ENCODE results near the gene AFMID. TPM values are rescaled to one million over a fixed set of nuclear protein-coding genes. Genes with fewer than 3 reads are reported as not detected.
"Not testable (repeated sequence)": the region's sequence is repeated elsewhere in the genome, so short reads cannot be mapped to it uniquely, and the experiment has no call there.

Gene AFMID
- total RNA-seq, 1 experiment from 2014 or later = 22.2 TPM

GRCh38 chr17:78231991-78232858, 45.1 kb downstream of the AFMID start:
- intact Hi-C loops (cut with micrococcal nuclease) = no loop called here
- Mint-ChIP-seq H3K27ac (ENCODE audit: low read depth, unreplicated experiment) (no peak overlapping the region), H3K9me3 (ENCODE audit: unreplicated experiment) (no peaks in the 10 kb centered on the region), H3K4me3 (ENCODE audit: unreplicated experiment) (no peak overlapping the region), H3K27me3 (ENCODE audit: insufficient read depth, unreplicated experiment) (peaks cover 14% of the 10 kb centered on the region), H3K4me1 (ENCODE audit: insufficient read depth, unreplicated experiment) (no peaks in the 10 kb centered on the region), H3K36me3 (ENCODE audit: insufficient read depth, unreplicated experiment) (no peaks in the 10 kb centered on the region)
- DNase-seq (ENCODE audit: unreplicated experiment) = no peak
- no TSS peak for BruUV-seq (replicated peaks)
- ChIA-PET CTCF (no interaction called here), POLR2A (no interaction called here)
- no peak for TF ChIP-seq CTCF (IDR thresholded peaks at IDR 0.05; ENCODE audit: unreplicated experiment)

GRCh38 chr17:78232859-78233173, 45.7 kb downstream of the AFMID start:
- Mint-ChIP-seq H3K4me3 (ENCODE audit: unreplicated experiment) (no peak overlapping the region), H3K9me3 (ENCODE audit: unreplicated experiment) (no peaks in the 10 kb centered on the region), H3K36me3 (ENCODE audit: insufficient read depth, unreplicated experiment) (no peaks in the 10 kb centered on the region), H3K4me1 (ENCODE audit: insufficient read depth, unreplicated experiment) (no peaks in the 10 kb centered on the region), H3K27me3 (ENCODE audit: insufficient read depth, unreplicated experiment) (peaks cover 14% of the 10 kb centered on the region), H3K27ac (ENCODE audit: low read depth, unreplicated experiment) (no peak overlapping the region)
- no peak for TF ChIP-seq CTCF (IDR thresholded peaks at IDR 0.05; ENCODE audit: unreplicated experiment)
- ChIA-PET CTCF (interaction anchor here (0.6 kb wide), 1 partner anchor 34 kb away, joined by 3 read pairs; no protein-coding TSS in a partner anchor), POLR2A (no interaction called here)
- no TSS peak for BruUV-seq (replicated peaks)
- intact Hi-C loops (cut with micrococcal nuclease) = no loop called here
- no peak for DNase-seq (ENCODE audit: unreplicated experiment)

- POLR2A ChIA-PET = no interaction called here
- peaks cover 14% of the 10 kb centered on the region for H3K27me3 Mint-ChIP-seq (ENCODE audit: insufficient read depth, unreplicated experiment)
- no peak for TF ChIP-seq CTCF (IDR thresholded peaks at IDR 0.05; ENCODE audit: unreplicated experiment)
- no peaks in the 10 kb centered on the region for H3K4me1 Mint-ChIP-seq (ENCODE audit: insufficient read depth, unreplicated experiment)
- H3K9me3 Mint-ChIP-seq (ENCODE audit: unreplicated experiment) = no peaks in the 10 kb centered on the region
- CTCF ChIA-PET = interaction anchor here (0.6 kb wide), 1 partner anchor 35 kb away, joined by 3 read pairs; no protein-coding TSS in a partner anchor
- peaks cover 6% of the 10 kb centered on the region for H3K36me3 Mint-ChIP-seq (ENCODE audit: insufficient read depth, unreplicated experiment)
- H3K27ac Mint-ChIP-seq (ENCODE audit: low read depth, unreplicated experiment) = no peak overlapping the region
- H3K4me3 Mint-ChIP-seq (ENCODE audit: unreplicated experiment) = no peak overlapping the region
- BruUV-seq (replicated peaks) = no TSS peak
- intact Hi-C loops (cut with micrococcal nuclease) = no loop called here
- DNase-seq (ENCODE audit: unreplicated experiment) = no peak
Observed at GRCh38 chr17:78233678-78234077, 46.5 kb downstream of the AFMID start.

- no peak overlapping the region for H3K4me3 Mint-ChIP-seq (ENCODE audit: unreplicated experiment)
- no peaks in the 10 kb centered on the region for H3K9me3 Mint-ChIP-seq (ENCODE audit: unreplicated experiment)
- intact Hi-C loops (cut with micrococcal nuclease) = no loop called here
- H3K4me1 Mint-ChIP-seq (ENCODE audit: insufficient read depth, unreplicated experiment) = no peaks in the 10 kb centered on the region
- ChIA-PET POLR2A (no interaction called here), CTCF (interaction anchor here (0.5 to 1.0 kb wide), 2 partner anchors 16 to 194 kb away, joined by 3 to 4 read pairs; no protein-coding TSS in a partner anchor)
- H3K36me3 Mint-ChIP-seq (ENCODE audit: insufficient read depth, unreplicated experiment) = peaks cover 6% of the 10 kb centered on the region
- no peak for TF ChIP-seq CTCF (IDR thresholded peaks at IDR 0.05; ENCODE audit: unreplicated experiment)
- H3K27me3 Mint-ChIP-seq (ENCODE audit: insufficient read depth, unreplicated experiment) = peaks cover 14% of the 10 kb centered on the region
- no peak overlapping the region for H3K27ac Mint-ChIP-seq (ENCODE audit: low read depth, unreplicated experiment)
- no peak for DNase-seq (ENCODE audit: unreplicated experiment)
- BruUV-seq (replicated peaks) = no TSS peak
Observed at GRCh38 chr17:78234261-78234865, 47.2 kb downstream of the AFMID start.

- intact Hi-C loops (cut with micrococcal nuclease); H3K4me3 Mint-ChIP-seq (ENCODE audit: unreplicated experiment); H3K9me3 Mint-ChIP-seq (ENCODE audit: unreplicated experiment); H3K4me1 Mint-ChIP-seq (ENCODE audit: insufficient read depth, unreplicated experiment); DNase-seq (ENCODE audit: unreplicated experiment); H3K27ac Mint-ChIP-seq (ENCODE audit: low read depth, unreplicated experiment); POLR2A ChIA-PET; H3K36me3 Mint-ChIP-seq (ENCODE audit: insufficient read depth, unreplicated experiment); BruUV-seq (replicated peaks): not testable (repeated sequence)
- CTCF ChIA-PET = interaction anchor here (1.0 kb wide), 1 partner anchor 15 kb away, joined by 4 read pairs; no protein-coding TSS in a partner anchor
- H3K27me3 Mint-ChIP-seq (ENCODE audit: insufficient read depth, unreplicated experiment) = peaks cover 14% of the 10 kb centered on the region
Observed at GRCh38 chr17:78235022-78235421, 47.9 kb downstream of the AFMID start.
